Left renal pelvis (tissue), 4 donors: ENCODE results near the gene ERG28. TPM values are rescaled to one million over a fixed set of nuclear protein-coding genes. Genes with fewer than 3 reads are reported as not detected.

Experiments used
- polyA plus RNA-seq, 4 donors: library from polyadenylated mRNA; unstranded; fragments of 120-200 nt; gene quantifications; one replicate each; pipeline ENCODE4 v1.2.1, GENCODE V29; 2013; ENCODE audit not compliant: insufficient read length in 4 of 4

ERG28 gene
- polyA plus RNA-seq, 4 donors, result 34.1 to 39.3 (median 36.3) TPM

Other genes starting within 250 kb of the ERG28 start
- gene JDP2, start 232.9 kb downstream of the ERG28 start, polyA plus RNA-seq, result 10 to 100 TPM; 21.1 to 84.5 (median 24.1) TPM
- gene BATF, start 138.4 kb downstream of the ERG28 start, polyA plus RNA-seq, result 1 to 10 TPM in 2 of 4 donors, under 1 TPM in 2; 0.49 to 1.3 (median 0.98) TPM
- gene FLVCR2, start 82.3 kb downstream of the ERG28 start, polyA plus RNA-seq, result 1 to 10 TPM; 2.7 to 8.3 (median 5.5) TPM
- gene TTLL5, start 370 bp upstream of the ERG28 start, polyA plus RNA-seq, result 10 to 100 TPM; 22.1 to 33.8 (median 28.9) TPM